GM12878 (cell line): ENCODE measurements around the gene FRMD5. TPM values are rescaled to one million over a fixed set of nuclear protein-coding genes. Genes with fewer than 3 reads are reported as not detected.

Experiments
- ATAC-seq: fragments of 200-7000 bp; cut with Tn5 transposase; 3 replicates; pipeline ENCODE4 v1.9.1; 2020; ENCODE audit warnings: mild to moderate bottlenecking, moderate library complexity
- BruUV-seq: library from RNA; stranded (reverse); fragments of 400-500 nt; replicated peaks from 2 replicates; lab custom pipeline; 2021; lab: Mats Ljungman, UMichigan
- CTCF ChIA-PET: fragments of 300-600 bp; sonication (Branson Sonifier 250); formaldehyde crosslinking; extraction: SDS; loops from one replicate; lab custom pipeline; 2021; ENCODE audit warnings: inconsistent platforms; lab: Yijun Ruan, JAX
- POLR2A ChIA-PET: fragments of 350-600 bp; formaldehyde crosslinking; extraction: SDS; loops from one replicate; lab custom pipeline; 2021; ENCODE audit warnings: inconsistent platforms; lab: Charles Lee
- RAD21 ChIA-PET: fragments of 300-600 bp; sonication (Branson Sonifier 250); formaldehyde crosslinking; loops from one replicate; lab custom pipeline; 2023; ENCODE audit warnings: antibody characterized with exemption; ENCODE audit not compliant: unreplicated experiment; lab: Charles Lee
- SMC1A ChIA-PET: fragments of 300-600 bp; sonication (Branson Sonifier 250); formaldehyde crosslinking; loops from one replicate; lab custom pipeline; 2023; ENCODE audit not compliant: unreplicated experiment, uncharacterized antibody; lab: Charles Lee
- DNase-seq: peaks from one replicate; pipeline ENCODE4 v3.0.0-alpha.2; 2011; ENCODE audit warnings: low read depth, low spot score
- FAIRE-seq: peaks from 3 replicates; lab custom pipeline; 2011; peaks lifted over from hg19 to GRCh38; lab: Jason Lieb, UNC
- H2AFZ ChIP-seq: 2 replicates; pipeline ENCODE4 v1.6.0; 2011; ENCODE audit warnings: low read depth, low read length, control low read depth; ENCODE audit not compliant: control insufficient read depth
- H3K27ac ChIP-seq: 2 replicates; pipeline ENCODE4 v1.5.1; 2011; ENCODE audit warnings: control low read depth; ENCODE audit not compliant: control insufficient read depth, insufficient read depth
- H3K27me3 ChIP-seq, 2 experiments: replicated peaks in 1 of 2; 2 replicates each; pipeline versions ENCODE4 v1.6.0 to v1.6.1; 2011; ENCODE audit warnings: low read length in 1 of 2; ENCODE audit not compliant: control insufficient read depth in 2 of 2, insufficient read depth in 2 of 2
- H3K36me3 ChIP-seq, 2 experiments: 2 replicates each; pipeline ENCODE4 v1.5.1; 2011; ENCODE audit warnings: low read length in 1 of 2; ENCODE audit not compliant: control insufficient read depth in 2 of 2, insufficient read depth in 2 of 2
- H3K4me1 ChIP-seq: 2 replicates; pipeline ENCODE4 v1.6.1; 2011; ENCODE audit warnings: mild to moderate bottlenecking, low read length, moderate library complexity, mixed read lengths; ENCODE audit not compliant: control insufficient read depth, insufficient read depth
- H3K4me2 ChIP-seq: 2 replicates; pipeline ENCODE4 v1.6.0; 2011; ENCODE audit warnings: control low read depth; ENCODE audit not compliant: control insufficient read depth, insufficient read depth
- H3K4me3 ChIP-seq: fragments of 200-600 bp; sonication (generic); 2 replicates; pipeline ENCODE4 v1.5.1; 2016
- H3K79me2 ChIP-seq: 2 replicates; pipeline ENCODE4 v1.6.0; 2011; ENCODE audit warnings: low read length; ENCODE audit not compliant: control insufficient read depth, insufficient read depth
- H3K9ac ChIP-seq: 2 replicates; pipeline ENCODE4 v1.8.0; 2011; ENCODE audit warnings: low read length, control low read depth, mixed read lengths; ENCODE audit not compliant: control insufficient read depth, insufficient read depth
- H3K9me3 ChIP-seq: replicated peaks from 3 replicates; pipeline ENCODE4 v1.5.1; 2011; ENCODE audit warnings: mild to moderate bottlenecking, low read length; ENCODE audit not compliant: control insufficient read depth, insufficient read depth
- H4K20me1 ChIP-seq: 2 replicates; pipeline ENCODE4 v1.6.0; 2011; ENCODE audit not compliant: control insufficient read depth, insufficient read depth
- BCL11A ChIP-seq: IDR thresholded peaks from 2 replicates; pipeline ENCODE4 v1.6.1; 2011; ENCODE audit warnings: low read depth, low read length
- BHLHE40 ChIP-seq, 2 experiments: fragments of 450-650 bp in 1 of 2; IDR thresholded peaks; 2 replicates each; pipeline ENCODE4 v1.6.1; 2011 to 2017; ENCODE audit warnings: low read depth in 2 of 2, borderline replicate concordance in 1 of 2, improper control_type of control experiment in 1 of 2, low read length in 1 of 2, mild to moderate bottlenecking in 1 of 2
- CBFB ChIP-seq: IDR thresholded peaks from 2 replicates; pipeline ENCODE4 v1.6.1; 2016; ENCODE audit warnings: antibody characterized with exemption, low read depth
- CREM ChIP-seq: IDR thresholded peaks from 2 replicates; pipeline ENCODE4 v1.6.1; 2014; ENCODE audit warnings: antibody characterized with exemption, low read depth
- EED ChIP-seq: sonication (generic); IDR thresholded peaks from 2 replicates; pipeline ENCODE4 v1.6.1; 2016; ENCODE audit warnings: antibody characterized with exemption, low read depth
- EGR1 ChIP-seq, 2 experiments: IDR thresholded peaks; 1 replicate in 1 of 2; 2 replicates in 1 of 2; pipeline ENCODE4 v1.6.1; 2011 to 2012; ENCODE audit warnings: low read depth in 2 of 2, low read length in 2 of 2, borderline replicate concordance in 1 of 2, mild to moderate bottlenecking in 1 of 2, moderate library complexity in 1 of 2
- EP300 ChIP-seq, 2 experiments: fragments of 150-350 bp in 1 of 2; IDR thresholded peaks; 2 replicates each; pipeline ENCODE4 v1.6.1; 2011 to 2012; ENCODE audit warnings: low read depth in 2 of 2, low read length in 2 of 2, borderline replicate concordance in 1 of 2, improper control_type of control experiment in 1 of 2, inconsistent platforms in 1 of 2; ENCODE audit not compliant: control insufficient read depth in 1 of 2
- ETV6 ChIP-seq, 2 experiments: fragments of 450-650 bp in 1 of 2; IDR thresholded peaks in 1 of 2; conservative IDR thresholded peaks in 1 of 2; 2 replicates each; pipeline ENCODE4 v1.6.1; 2014; ENCODE audit warnings: antibody characterized with exemption in 1 of 2, borderline replicate concordance in 1 of 2, low read depth in 1 of 2, mild to moderate bottlenecking in 1 of 2, moderate library complexity in 1 of 2
- FOXM1 ChIP-seq: IDR thresholded peaks from 2 replicates; pipeline ENCODE4 v1.6.1; 2012; ENCODE audit warnings: low read depth, mild to moderate bottlenecking, inconsistent platforms, low read length, moderate library complexity
- IKZF1 ChIP-seq: fragments of 450-650 bp; conservative IDR thresholded peaks from 2 replicates; pipeline ENCODE4 v1.6.1; 2017; ENCODE audit warnings: antibody characterized with exemption, mild to moderate bottlenecking
- IRF4 ChIP-seq: IDR thresholded peaks from 2 replicates; pipeline ENCODE4 v1.6.1; 2011; ENCODE audit warnings: low read depth, low read length
- MEF2A ChIP-seq: IDR thresholded peaks from 2 replicates; pipeline ENCODE4 v1.6.1; 2011; ENCODE audit warnings: low read depth, mild to moderate bottlenecking, low read length, moderate library complexity; ENCODE audit not compliant: insufficient read depth
- MEF2B ChIP-seq: fragments of 450-650 bp; IDR thresholded peaks from 2 replicates; pipeline ENCODE4 v1.6.1; 2018; ENCODE audit warnings: mild to moderate bottlenecking, moderate library complexity; ENCODE audit not compliant: partially characterized antibody, poor library complexity, severe bottlenecking
- MTA2 ChIP-seq: fragments of 450-650 bp; IDR thresholded peaks from 2 replicates; pipeline ENCODE4 v1.6.1; 2016; ENCODE audit warnings: low read depth, mild to moderate bottlenecking, moderate library complexity
- NFIC ChIP-seq: IDR thresholded peaks from 2 replicates; pipeline ENCODE4 v1.6.1; 2012; ENCODE audit warnings: low read depth, mild to moderate bottlenecking, inconsistent platforms, low read length, moderate library complexity
- RUNX3 ChIP-seq: IDR thresholded peaks from 2 replicates; pipeline ENCODE4 v1.6.1; 2012; ENCODE audit warnings: low read length, inconsistent platforms
- SP1 ChIP-seq: IDR thresholded peaks from one replicate; pipeline ENCODE4 v1.6.1; 2011; ENCODE audit warnings: low read depth, low read length
- SPI1 ChIP-seq: IDR thresholded peaks from 2 replicates; pipeline ENCODE4 v1.6.1; 2011; ENCODE audit warnings: low read depth, mild to moderate bottlenecking, low read length, moderate library complexity, borderline replicate concordance; ENCODE audit not compliant: insufficient read depth
- SREBF1 ChIP-seq: IDR thresholded peaks from 2 replicates; pipeline ENCODE4 v1.6.1; 2012; ENCODE audit warnings: mild to moderate bottlenecking, low read length
- SREBF2 ChIP-seq: IDR thresholded peaks from 2 replicates; pipeline ENCODE4 v1.6.1; 2012; ENCODE audit warnings: mild to moderate bottlenecking, low read length
- TARDBP ChIP-seq: IDR thresholded peaks from 2 replicates; pipeline ENCODE4 v1.6.1; 2016; ENCODE audit warnings: borderline replicate concordance
- TCF12 ChIP-seq: IDR thresholded peaks from 2 replicates; pipeline ENCODE4 v1.6.1; 2011; ENCODE audit warnings: low read depth, mild to moderate bottlenecking, low read length
- TCF7 ChIP-seq: IDR thresholded peaks from 2 replicates; pipeline ENCODE4 v1.6.1; 2014; ENCODE audit warnings: antibody characterized with exemption, borderline replicate concordance
- WGBS: methylation state at CpG from one replicate; pipeline ENCODE4 v1.1.6; 2016; ENCODE audit warnings: low lambda C conversion rate; ENCODE audit not compliant: insufficient replicate concordance, insufficient coverage; ENCODE audit errors: missing lambda C conversion rate; 5-methylcytosine and 5-hydroxymethylcytosine counted together
- in situ Hi-C: fragments of 300-500 bp; cut with MboI; formaldehyde crosslinking; loops from 9 replicates; pipeline ENCODE4 v1.14.3; 2018; ENCODE audit warnings: mixed read lengths
- intact Hi-C: fragments of 100-400 bp; cut with micrococcal nuclease; formaldehyde crosslinking; loops from one replicate; pipeline ENCODE4 v1.14.2; 2022; ENCODE audit not compliant: unreplicated experiment
- polyA plus RNA-seq, 11 experiments: library from polyadenylated mRNA; depleted of rRNA in 4 of 11; unstranded in 6 of 11; stranded (reverse) in 5 of 11; fragments of >200 nt; fragmentation: Nextera tagmentation in 4 of 11; fragmentation: Illumina TruSeq in 1 of 11; extraction: Ambion mirVana in 4 of 11; extraction: Trizol in 1 of 11; gene quantifications; 1 replicate in 1 of 11; 2 replicates in 10 of 11; pipeline versions ENCODE4 v1.2.1 to v1.2.3, GENCODE V29; 2011 to 2016; ENCODE audit warnings: inconsistent platforms in 2 of 11, missing spikeins in 2 of 11, low read depth in 1 of 11
- total RNA-seq, 4 experiments: library from RNA; depleted of rRNA in 3 of 4; stranded (reverse); fragments of >200 nt in 3 of 4; fragmentation: Illumina TruSeq in 1 of 4; extraction: Trizol in 1 of 4; gene quantifications; 2 replicates each; pipeline versions ENCODE4 v1.2.1 to v1.2.3, GENCODE V29; 2013 to 2021
- TF ChIP-seq, protein P1 (sequence below): fragments of 450-650 bp; IDR thresholded peaks from 2 replicates; pipeline ENCODE4 v1.6.1; 2016; ENCODE audit warnings: mild to moderate bottlenecking

FRMD5 gene
- total and polyA plus RNA-seq, 10 of the 15 experiments (the other 5 are each of a cell fraction or from before 2014, with no cell fraction given) = 0.26 to 6.4 (median 0.68) TPM; not detected in 1

GRCh38 chr15:43977072-43977884, 217.8 kb downstream of the FRMD5 start:
- Histone ChIP-seq H3K79me2 (no peaks in the 10 kb centered on the region), H3K4me1 (peaks cover 23% of the 10 kb centered on the region), H3K9me3 (peaks cover 4% of the 10 kb centered on the region), H3K9ac (no peak overlapping the region), H3K4me3 (no peak overlapping the region), H4K20me1 (no peaks in the 10 kb centered on the region), H3K36me3 (no peaks in the 10 kb centered on the region), H2AFZ (no peak overlapping the region), H3K4me2 (peak overlapping the region; percentile 38), H3K27me3 (no peaks in the 10 kb centered on the region), H3K27ac (no peak overlapping the region)
- ChIA-PET RAD21 (interaction anchor here (0.7 kb wide), 1 partner anchor 151 kb away, joined by 3 read pairs; no protein-coding TSS in a partner anchor), CTCF (interaction anchor here (0.9 kb wide), 1 partner anchor 27 kb away, joined by 3 read pairs; no protein-coding TSS in a partner anchor), POLR2A (no interaction called here), SMC1A (interaction anchor here (0.7 kb wide), 1 partner anchor 108 kb away, joined by 3 read pairs; no protein-coding TSS in a partner anchor)
- no peak for FAIRE-seq
- in situ Hi-C loops (no loop called here), intact Hi-C loops (no loop called here)
- ATAC-seq = peak; percentile 90
- DNase-seq = peak; percentile 63
- 49% methylated on average over 5 of the region's 5 CpGs for WGBS
- no TSS peak for BruUV-seq
- TF ChIP-seq EP300 (IDR thresholded peaks at IDR 0.05; ENCODE audit: borderline replicate concordance in 1 of 2, control insufficient read depth in 1 of 2, low read depth in 2 of 2, low read length in 2 of 2) (peak; percentile 34 to 37; a peak in 2 of 4 replicates), CREM (peak; percentile 20; the same call in 1 of the 2 replicates), RUNX3 (peak; percentile 98), SREBF2 (no peak), NFIC (peak; percentile 80), TCF12 (peak; percentile 53), SREBF1 (no peak), CBFB (peak; percentile 83; the same call in 1 of the 2 replicates), MEF2A (no peak), TARDBP (no peak), BCL11A (peak; percentile 71; the same call in 1 of the 2 replicates), EGR1 (IDR thresholded peaks at IDR 0.05; ENCODE audit: borderline replicate concordance in 1 of 2, low read depth in 2 of 2, low read length in 2 of 2) (0 out of 3 replicates have a peak, but pooled peaks of 1 of the 2 experiments have one; percentile 34), EED (peak; percentile 78), MEF2B (peak; percentile 27), IKZF1 (peak; percentile 67), SP1 (peak; percentile 59), ETV6 (conservative IDR thresholded peaks at IDR 0.05 in 1 of 2, IDR thresholded peaks at IDR 0.05 in 1 of 2; ENCODE audit: borderline replicate concordance in 1 of 2, low read depth in 1 of 2) (peak in 1 of 2 experiments; percentile 89; a peak in 2 of 4 replicates), SPI1 (peak; percentile 52; the same call in 1 of the 2 replicates), BHLHE40 (IDR thresholded peaks at IDR 0.05; ENCODE audit: borderline replicate concordance in 1 of 2, low read depth in 2 of 2, low read length in 1 of 2) (0 out of 4 replicates have a peak, but pooled peaks of 1 of the 2 experiments have one; percentile 7), IRF4 (no peak), MTA2 (peak; percentile 69), FOXM1 (peak; percentile 63), TCF7 (peak; percentile 99)
- TF ChIP-seq, protein P1, sequence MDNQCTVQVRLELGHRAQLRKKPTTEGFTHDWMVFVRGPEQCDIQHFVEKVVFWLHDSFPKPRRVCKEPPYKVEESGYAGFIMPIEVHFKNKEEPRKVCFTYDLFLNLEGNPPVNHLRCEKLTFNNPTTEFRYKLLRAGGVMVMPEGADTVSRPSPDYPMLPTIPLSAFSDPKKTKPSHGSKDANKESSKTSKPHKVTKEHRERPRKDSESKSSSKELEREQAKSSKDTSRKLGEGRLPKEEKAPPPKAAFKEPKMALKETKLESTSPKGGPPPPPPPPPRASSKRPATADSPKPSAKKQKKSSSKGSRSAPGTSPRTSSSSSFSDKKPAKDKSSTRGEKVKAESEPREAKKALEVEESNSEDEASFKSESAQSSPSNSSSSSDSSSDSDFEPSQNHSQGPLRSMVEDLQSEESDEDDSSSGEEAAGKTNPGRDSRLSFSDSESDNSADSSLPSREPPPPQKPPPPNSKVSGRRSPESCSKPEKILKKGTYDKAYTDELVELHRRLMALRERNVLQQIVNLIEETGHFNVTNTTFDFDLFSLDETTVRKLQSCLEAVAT = peak; percentile 75
